RPMI7951 (cell line): ENCODE measurements around the gene TBCK. TPM values are rescaled to one million over a fixed set of nuclear protein-coding genes. Genes with fewer than 3 reads are reported as not detected.
"Not testable (repeated sequence)": the region's sequence is repeated elsewhere in the genome, so short reads cannot be mapped to it uniquely, and the experiment has no call there.

Source experiments
- DNase-seq: peaks from one replicate; pipeline ENCODE4 v3.0.0-alpha.2; 2012; ENCODE audit warnings: low read depth
- total RNA-seq: library from RNA; depleted of rRNA; stranded (reverse); fragments of >200 nt; shearing (Covaris generic); gene quantifications from 2 replicates; pipeline ENCODE4 v1.2.3, GENCODE V29; 2014

Gene TBCK
- total RNA-seq, 1 experiment from 2014 or later = 22.2 TPM

DNA sequence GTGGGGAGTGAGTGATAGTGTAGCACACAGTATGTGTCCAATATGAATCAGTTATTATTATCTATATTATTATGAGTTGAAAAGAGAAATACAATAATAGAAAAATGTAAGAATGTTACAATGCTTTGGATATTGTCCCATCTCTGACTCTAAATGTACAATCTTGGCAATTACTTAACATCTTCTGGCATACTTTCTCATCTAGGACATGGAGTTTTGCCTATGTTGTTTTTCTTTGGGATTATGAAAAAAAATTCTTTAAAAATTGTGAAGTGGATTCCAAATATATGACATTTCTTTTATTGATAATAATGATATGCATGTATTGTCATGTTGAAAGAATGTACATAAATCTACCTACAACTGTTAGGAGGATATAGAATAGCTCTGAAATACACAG lies 84.1 kb downstream of the TBCK start:
- no peak for DNase-seq

GRCh38 chr4:106222548-106222947 lies 93.5 kb downstream of the TBCK start:
- no peak for DNase-seq

DNA sequence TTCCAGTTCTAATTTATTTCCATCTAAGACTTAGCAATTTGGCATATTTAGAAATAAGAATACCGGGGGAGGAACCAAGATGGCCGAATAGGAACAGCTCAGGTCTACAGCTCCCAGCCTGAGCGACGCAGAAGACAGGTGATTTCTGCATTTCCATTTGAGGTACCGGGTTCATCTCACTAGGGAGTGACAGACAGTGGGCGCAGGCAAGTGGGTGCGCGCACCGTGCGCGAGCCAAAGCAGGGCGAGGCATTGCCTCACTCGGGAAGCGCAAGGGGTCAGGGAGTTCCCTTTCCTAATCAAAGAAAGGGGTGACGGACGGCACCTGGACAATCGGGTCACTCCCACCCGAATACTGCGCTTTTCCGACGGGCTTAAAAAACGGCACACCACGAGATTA lies 102.7 kb downstream of the TBCK start:
- not testable (repeated sequence) for DNase-seq

DNA sequence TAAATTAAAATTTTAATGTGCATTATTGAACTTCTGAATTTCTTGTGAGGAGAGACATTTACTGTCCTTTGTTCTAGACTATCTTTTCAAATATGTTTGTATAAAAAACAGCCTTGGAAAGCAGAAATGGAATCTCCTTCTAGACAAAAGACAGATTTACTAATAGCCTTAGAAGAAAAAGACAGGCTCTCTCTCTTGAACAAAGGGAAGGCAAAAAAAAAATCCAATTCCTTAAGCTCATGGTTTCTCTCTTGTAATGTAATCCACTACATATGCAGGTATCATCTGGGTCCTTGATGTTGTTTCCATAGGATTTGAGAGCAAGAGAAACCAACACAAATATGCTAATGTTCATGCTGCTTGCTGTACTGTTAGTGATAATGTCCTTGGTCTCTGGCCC lies 106.0 kb downstream of the TBCK start:
- no peak for DNase-seq

GRCh38 chr4:106208481-106209460 lies 107.2 kb downstream of the TBCK start:
- no peak for DNase-seq

- DNase-seq = peak; percentile 10
These were observed 114.6 kb downstream of the TBCK start for GRCh38 chr4:106201373-106201772.

- no peak for DNase-seq
These were observed 120.5 kb downstream of the TBCK start for GRCh38 chr4:106195435-106195950.

GRCh38 chr4:106194801-106195200 lies 121.2 kb downstream of the TBCK start:
- DNase-seq = no peak

GRCh38 chr4:106192131-106192530 lies 123.9 kb downstream of the TBCK start:
- no peak for DNase-seq

GRCh38 chr4:106186201-106186600 lies 129.8 kb downstream of the TBCK start:
- no peak for DNase-seq

DNA sequence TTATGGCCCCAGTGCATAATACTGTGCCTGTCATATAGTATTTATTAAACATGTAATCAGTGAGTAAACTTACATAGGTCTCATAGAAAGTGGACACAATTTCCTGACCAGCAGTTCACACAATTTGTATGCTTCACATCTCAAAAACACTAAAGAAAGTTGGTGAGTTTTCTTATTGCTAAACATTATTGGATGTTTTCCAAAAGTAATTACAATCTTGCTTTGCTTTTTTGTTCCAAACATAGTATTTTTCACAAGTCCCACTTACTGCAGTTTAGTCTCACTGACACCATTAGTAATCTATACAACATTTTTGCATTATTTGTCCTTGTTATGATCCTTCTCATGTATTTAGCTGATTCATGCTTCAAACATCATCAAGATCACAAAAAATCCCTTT lies 132.5 kb downstream of the TBCK start:
- no peak for DNase-seq

DNA sequence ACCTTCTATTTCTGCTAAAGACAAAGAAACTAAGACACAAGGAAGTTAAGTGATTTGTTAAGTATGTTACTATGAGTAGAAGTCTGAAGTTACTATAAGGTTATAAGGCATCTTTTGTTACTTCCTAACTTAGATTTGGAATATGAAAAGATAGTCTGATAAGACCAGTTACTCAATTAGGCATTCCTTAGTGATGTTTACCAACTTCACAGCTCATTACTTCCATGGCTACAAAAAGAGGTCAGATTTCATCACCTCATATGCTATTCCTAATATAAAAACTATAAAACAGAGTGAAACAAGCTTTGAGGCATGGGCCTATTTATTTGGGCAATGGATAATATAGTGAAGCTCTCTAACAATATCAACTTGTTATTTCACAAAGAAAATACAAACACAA lies 143.1 kb downstream of the TBCK start:
- DNase-seq = no peak

- no peak for DNase-seq
These were observed 150.5 kb downstream of the TBCK start for GRCh38 chr4:106165351-106166010.

- no peak for DNase-seq
These were observed 153.7 kb downstream of the TBCK start for GRCh38 chr4:106162278-106162677.

GRCh38 chr4:106160560-106160959 lies 155.4 kb downstream of the TBCK start:
- DNase-seq = peak; percentile 11

DNA sequence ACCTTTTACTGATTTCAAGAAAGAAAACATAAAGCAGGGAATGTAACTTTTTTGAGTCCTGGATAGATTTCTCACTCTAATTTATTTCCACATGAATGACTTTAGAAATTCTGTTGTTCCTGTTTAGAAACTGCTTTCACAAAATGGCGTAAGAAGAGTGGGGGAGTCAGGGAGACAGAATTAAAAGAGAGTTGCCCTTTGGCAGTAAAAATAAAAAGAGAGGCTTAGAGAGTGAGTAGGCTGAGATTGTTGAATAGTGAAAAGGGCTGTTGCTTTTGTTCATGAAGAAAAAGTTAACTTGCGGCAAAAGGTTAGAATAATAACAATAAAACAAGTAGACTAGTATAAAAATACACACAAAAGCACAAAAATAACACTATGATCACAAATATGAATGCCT lies 166.1 kb downstream of the TBCK start:
- no peak for DNase-seq

GRCh38 chr4:106149026-106149425 lies 167.0 kb downstream of the TBCK start:
- DNase-seq = no peak

DNA sequence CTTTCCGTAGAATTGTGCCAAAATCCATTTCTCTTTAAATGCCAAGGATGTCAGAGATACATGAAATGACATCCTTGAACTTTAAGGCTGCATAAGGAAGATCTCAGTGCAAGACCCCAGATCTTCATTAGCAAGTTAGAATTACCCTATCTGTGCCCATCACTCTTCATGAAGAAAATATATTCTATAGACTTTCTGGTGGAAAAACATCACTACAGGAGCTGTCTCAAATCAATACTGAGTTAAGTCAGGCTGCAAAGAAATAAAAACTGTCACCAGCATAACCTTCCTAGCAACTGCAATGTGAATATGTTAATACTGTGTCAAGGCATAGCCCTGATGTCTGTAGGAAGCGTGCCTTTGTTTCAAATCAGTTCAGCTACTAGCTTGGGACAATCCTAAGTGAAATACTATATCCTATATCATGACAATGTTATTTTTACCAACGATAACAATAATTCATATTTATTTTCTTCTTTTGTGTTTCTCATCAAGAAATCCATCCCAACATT lies 173.3 kb downstream of the TBCK start:
- no peak for DNase-seq

DNA sequence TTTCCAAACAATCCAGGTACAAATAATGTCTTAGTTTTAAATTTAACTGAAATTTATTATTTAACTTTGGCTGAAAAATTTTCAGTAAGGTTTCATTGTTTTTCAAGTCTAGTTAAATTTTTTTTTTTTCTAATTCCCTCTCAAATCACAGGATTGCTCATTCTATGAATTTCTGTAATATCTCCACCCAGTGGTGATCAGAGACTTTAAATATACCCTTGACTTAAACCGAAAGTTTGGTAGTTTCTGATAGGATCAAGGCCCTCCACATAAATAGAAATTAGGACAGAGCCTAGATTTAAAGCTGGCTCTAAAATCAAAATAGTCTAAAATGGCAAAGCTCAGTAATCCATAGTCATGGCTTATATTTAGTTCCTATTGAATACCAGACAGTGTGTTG lies 175.4 kb downstream of the TBCK start:
- peak; percentile 4 for DNase-seq

GRCh38 chr4:106136777-106137331 lies 179.2 kb downstream of the TBCK start:
- DNase-seq = no peak

- DNase-seq = no peak
These were observed 184.0 kb downstream of the TBCK start for GRCh38 chr4:106132045-106132444.

DNA sequence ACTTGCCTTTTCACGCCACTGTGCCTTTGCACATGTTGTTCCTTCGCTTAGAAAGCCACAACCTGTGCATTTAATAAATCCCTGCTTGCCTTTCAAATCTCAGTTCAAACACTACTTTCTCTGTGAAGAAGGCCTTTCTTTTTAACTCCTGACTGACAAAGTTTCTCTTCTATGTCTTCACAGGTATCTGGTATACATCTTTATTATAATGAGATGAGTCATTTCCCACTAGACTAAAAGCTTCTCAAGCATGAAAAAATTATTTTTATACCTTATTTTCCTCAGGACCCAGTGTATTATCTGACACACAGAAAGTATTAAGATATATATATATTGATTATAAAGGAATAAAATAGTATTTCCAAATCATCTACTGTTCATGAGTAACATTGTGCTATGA lies 189.9 kb downstream of the TBCK start:
- no peak for DNase-seq
